GM23248 (cell line): ENCODE data around the gene GLT8D2.

ENCODE experiments used
- EZH2 ChIP-seq: fragments of 200-600 bp; sonication (generic); IDR thresholded peaks from 2 replicates; pipeline ENCODE4 v1.6.1; 2018; ENCODE audit warnings: antibody characterized with exemption, mild to moderate bottlenecking; ENCODE audit not compliant: insufficient read depth, poor library complexity, severe bottlenecking
- EZH2phosphoT487 ChIP-seq: fragments of 200-600 bp; sonication (generic); IDR thresholded peaks from 2 replicates; pipeline ENCODE4 v1.6.1; 2018; ENCODE audit warnings: antibody characterized with exemption, moderate library complexity, mild to moderate bottlenecking, low read depth; ENCODE audit not compliant: insufficient read depth

GRCh38 chr12:104022786-104023185 lies 27.2 kb downstream of the GLT8D2 start:
- TF ChIP-seq EZH2: no peak
- no peak for TF ChIP-seq EZH2phosphoT487
